PFSK-1 (cell line): Measurements from ENCODE around the gene TP63.

Source experiments
- FOXP2 ChIP-seq: optimal IDR thresholded peaks from 2 replicates; pipeline ENCODE3; 2011; ENCODE audit warnings: borderline replicate concordance, control low read depth, inconsistent platforms; ENCODE audit not compliant: insufficient read depth; ENCODE audit errors: extremely low read length, extremely low read depth
- POLR2AphosphoS5 ChIP-seq: IDR thresholded peaks from 2 replicates; pipeline ENCODE4 v1.6.1; 2012; ENCODE audit warnings: low read depth, mild to moderate bottlenecking, control low read depth, low read length, moderate library complexity
- SIN3A ChIP-seq: IDR thresholded peaks from 2 replicates; pipeline ENCODE4 v1.6.1; 2012; ENCODE audit warnings: mild to moderate bottlenecking, low read length, moderate library complexity, borderline replicate concordance; ENCODE audit not compliant: insufficient read depth
- TAF1 ChIP-seq: IDR thresholded peaks from 2 replicates; pipeline ENCODE4 v1.6.1; 2012; ENCODE audit warnings: low read length, control low read depth, borderline replicate concordance; ENCODE audit not compliant: insufficient read depth
- TF ChIP-seq, protein P1 (sequence below), 2 experiments: IDR thresholded peaks; 2 replicates each; pipeline versions ENCODE4 v1.6.1 to v1.8.0; 2011 to 2012; ENCODE audit warnings: low read depth in 2 of 2, low read length in 2 of 2, control low read depth in 1 of 2, inconsistent platforms in 1 of 2, mild to moderate bottlenecking in 1 of 2, moderate library complexity in 1 of 2; ENCODE audit not compliant: insufficient read depth in 1 of 2

TP63 gene

DNA sequence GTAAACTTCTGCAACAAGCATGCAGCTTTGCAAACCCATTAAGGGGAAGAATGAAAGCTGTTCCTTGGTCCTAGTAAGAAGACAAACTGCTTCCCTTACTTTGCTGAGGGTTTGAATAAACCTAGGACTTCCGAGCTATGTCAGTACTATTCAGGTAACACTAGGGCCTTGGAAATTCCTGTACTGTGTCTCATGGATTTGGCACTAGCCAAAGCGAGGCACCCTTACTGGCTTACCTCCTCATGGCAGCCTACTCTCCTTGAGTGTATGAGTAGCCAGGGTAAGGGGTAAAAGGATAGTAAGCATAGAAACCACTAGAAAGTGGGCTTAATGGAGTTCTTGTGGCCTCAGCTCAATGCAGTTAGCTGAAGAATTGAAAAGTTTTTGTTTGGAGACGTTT lies 265.3 kb downstream of the TP63 start:
- TF ChIP-seq POLR2AphosphoS5 = no peak
- TF ChIP-seq SIN3A = no peak
- TF ChIP-seq, protein P1, sequence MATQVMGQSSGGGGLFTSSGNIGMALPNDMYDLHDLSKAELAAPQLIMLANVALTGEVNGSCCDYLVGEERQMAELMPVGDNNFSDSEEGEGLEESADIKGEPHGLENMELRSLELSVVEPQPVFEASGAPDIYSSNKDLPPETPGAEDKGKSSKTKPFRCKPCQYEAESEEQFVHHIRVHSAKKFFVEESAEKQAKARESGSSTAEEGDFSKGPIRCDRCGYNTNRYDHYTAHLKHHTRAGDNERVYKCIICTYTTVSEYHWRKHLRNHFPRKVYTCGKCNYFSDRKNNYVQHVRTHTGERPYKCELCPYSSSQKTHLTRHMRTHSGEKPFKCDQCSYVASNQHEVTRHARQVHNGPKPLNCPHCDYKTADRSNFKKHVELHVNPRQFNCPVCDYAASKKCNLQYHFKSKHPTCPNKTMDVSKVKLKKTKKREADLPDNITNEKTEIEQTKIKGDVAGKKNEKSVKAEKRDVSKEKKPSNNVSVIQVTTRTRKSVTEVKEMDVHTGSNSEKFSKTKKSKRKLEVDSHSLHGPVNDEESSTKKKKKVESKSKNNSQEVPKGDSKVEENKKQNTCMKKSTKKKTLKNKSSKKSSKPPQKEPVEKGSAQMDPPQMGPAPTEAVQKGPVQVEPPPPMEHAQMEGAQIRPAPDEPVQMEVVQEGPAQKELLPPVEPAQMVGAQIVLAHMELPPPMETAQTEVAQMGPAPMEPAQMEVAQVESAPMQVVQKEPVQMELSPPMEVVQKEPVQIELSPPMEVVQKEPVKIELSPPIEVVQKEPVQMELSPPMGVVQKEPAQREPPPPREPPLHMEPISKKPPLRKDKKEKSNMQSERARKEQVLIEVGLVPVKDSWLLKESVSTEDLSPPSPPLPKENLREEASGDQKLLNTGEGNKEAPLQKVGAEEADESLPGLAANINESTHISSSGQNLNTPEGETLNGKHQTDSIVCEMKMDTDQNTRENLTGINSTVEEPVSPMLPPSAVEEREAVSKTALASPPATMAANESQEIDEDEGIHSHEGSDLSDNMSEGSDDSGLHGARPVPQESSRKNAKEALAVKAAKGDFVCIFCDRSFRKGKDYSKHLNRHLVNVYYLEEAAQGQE (IDR thresholded peaks at IDR 0.05; ENCODE audit: insufficient read depth in 1 of 2, low read depth in 2 of 2, low read length in 2 of 2) = no peak
- no peak for TF ChIP-seq FOXP2
- no peak for TF ChIP-seq TAF1

DNA sequence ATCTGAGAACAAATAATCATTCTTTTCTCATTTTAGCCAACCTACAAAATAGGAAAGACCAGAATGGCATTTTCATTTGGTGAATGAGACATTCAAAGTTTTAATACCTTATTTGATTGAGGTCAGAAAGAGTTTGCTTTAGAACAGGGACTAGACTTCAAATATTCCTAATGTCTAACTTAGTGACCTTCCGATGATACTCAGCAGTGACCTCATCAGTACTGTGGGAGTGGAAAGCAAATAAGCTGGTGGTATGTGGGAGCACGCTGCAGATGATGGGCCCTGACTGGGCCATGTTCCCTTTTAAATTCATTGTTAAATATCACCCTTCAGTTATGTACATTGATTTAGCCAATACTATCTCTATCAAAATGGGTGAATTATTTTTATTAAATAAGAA lies 266.2 kb downstream of the TP63 start:
- TF ChIP-seq SIN3A (no peak), FOXP2 (no peak), POLR2AphosphoS5 (no peak), TAF1 (no peak)
- TF ChIP-seq, protein P1 (IDR thresholded peaks at IDR 0.05; ENCODE audit: insufficient read depth in 1 of 2, low read depth in 2 of 2, low read length in 2 of 2) = no peak

DNA sequence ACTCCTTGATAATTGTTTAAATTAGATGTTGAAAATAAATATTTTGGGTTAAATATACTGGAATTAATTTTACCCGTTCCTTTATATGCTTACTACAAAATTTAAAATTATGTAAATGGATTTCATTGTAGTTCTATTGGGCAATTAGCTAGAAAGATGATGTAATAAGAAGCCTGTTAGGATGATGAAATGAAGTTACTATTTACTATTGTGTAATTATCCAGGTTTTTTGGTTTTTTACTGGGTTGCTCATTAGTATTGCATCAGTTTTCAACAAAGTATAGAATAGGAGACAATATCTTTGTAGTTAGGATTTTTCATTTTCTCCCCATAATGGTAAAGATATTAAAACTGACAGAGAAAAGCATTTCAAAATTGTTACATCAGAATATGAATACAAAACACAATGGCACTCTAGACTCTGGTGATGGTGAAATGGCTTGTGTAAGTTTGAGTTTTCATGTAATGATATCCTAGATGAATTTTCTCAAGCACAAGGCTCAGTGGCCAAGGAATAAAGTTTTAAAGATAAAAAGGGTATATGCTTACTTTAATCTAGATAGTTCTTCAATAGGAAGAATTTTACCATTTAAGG lies 267.5 kb downstream of the TP63 start:
- TF ChIP-seq, protein P1 (IDR thresholded peaks at IDR 0.05; ENCODE audit: insufficient read depth in 1 of 2, low read depth in 2 of 2, low read length in 2 of 2) = no peak
- TF ChIP-seq SIN3A (no peak), POLR2AphosphoS5 (no peak), TAF1 (no peak), FOXP2 (no peak)

DNA sequence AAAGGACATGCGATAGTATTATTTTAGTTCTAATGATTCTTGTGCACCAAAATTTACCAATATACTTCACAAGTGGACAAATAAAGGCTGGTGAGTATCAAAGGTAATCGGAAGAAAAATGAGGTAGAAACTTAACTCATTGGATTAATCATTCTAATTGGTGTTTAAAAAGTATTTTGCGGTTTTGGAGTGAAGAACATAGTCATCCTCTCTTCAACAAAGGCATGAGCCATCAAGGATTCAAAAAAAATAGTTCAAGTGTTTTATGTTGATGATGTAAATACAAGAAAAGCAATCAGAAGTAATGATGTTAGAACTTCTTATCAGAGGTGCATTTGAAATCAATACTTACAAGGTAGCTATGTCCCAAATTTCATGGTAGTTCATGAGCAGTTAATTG lies 268.0 kb downstream of the TP63 start:
- TF ChIP-seq POLR2AphosphoS5 (no peak), TAF1 (no peak), SIN3A (no peak), FOXP2 (no peak)
- TF ChIP-seq, protein P1 (IDR thresholded peaks at IDR 0.05; ENCODE audit: insufficient read depth in 1 of 2, low read depth in 2 of 2, low read length in 2 of 2) = no peak
